Measurements from ENCODE around the gene EPPIN. TPM values are rescaled to one million over a fixed set of nuclear protein-coding genes. Genes with fewer than 3 reads are reported as not detected.
"Not testable (repeated sequence)": the region's sequence is repeated elsewhere in the genome, so short reads cannot be mapped to it uniquely, and the experiment has no call there.

EPPIN gene
- total RNA-seq, 2 experiments from 2014 or later: not detected

GRCh38 chr20:45578231-45578630 is 31.0 kb upstream of the EPPIN start:
- H3K36me3 Mint-ChIP-seq (ENCODE audit: low read depth): no peaks in the 10 kb centered on the region

GRCh38 chr20:45576995-45577394 is 29.8 kb upstream of the EPPIN start:
- ATAC-seq (ENCODE audit: poor library complexity) (no peak), DNase-seq (no peak)
- Mint-ChIP-seq H3K27me3 (peaks cover 28% of the 10 kb centered on the region), H3K27ac (no peak overlapping the region), H3K36me3 (ENCODE audit: low read depth) (no peaks in the 10 kb centered on the region), H3K4me1 (ENCODE audit: low read depth) (no peaks in the 10 kb centered on the region), H3K4me3 (no peak overlapping the region), H3K9me3 (no peaks in the 10 kb centered on the region)
- Histone ChIP-seq H3K36me3 (ENCODE audit: insufficient read depth, low read length) (no peaks in the 10 kb centered on the region), H3K9me3 (ENCODE audit: control insufficient read depth in 1 of 2, insufficient read depth in 1 of 2, low read length in 2 of 2) (no peaks in the 10 kb centered on the region), H3K27ac (ENCODE audit: low read depth in 1 of 2, low read length in 2 of 2) (no peak overlapping the region), H3K4me1 (ENCODE audit: insufficient read depth, low read length) (no peaks in the 10 kb centered on the region), H3K4me3 (ENCODE audit: low read length) (no peak overlapping the region), H3K27me3 (ENCODE audit: control insufficient read depth in 1 of 2, insufficient read depth in 2 of 2, low read length in 2 of 2) (peaks cover 3 to 5% of the 10 kb centered on the region in 2 experiments)
- TF ChIP-seq CTCF (IDR thresholded peaks at IDR 0.05): no peak
- intact Hi-C loops (cut with DNase I, micrococcal nuclease): no loop called here
- CTCF ChIA-PET: no interaction called here
- POLR2A ChIA-PET: no interaction called here

More at GRCh38 chr20:45578231-45578630, 31.0 kb upstream of the EPPIN start:
- Mint-ChIP-seq H3K27me3 (peaks cover 25% of the 10 kb centered on the region), H3K4me3 (no peak overlapping the region), H3K4me1 (ENCODE audit: low read depth) (no peaks in the 10 kb centered on the region), H3K27ac (no peak overlapping the region), H3K9me3 (no peaks in the 10 kb centered on the region)
- ATAC-seq (ENCODE audit: poor library complexity) (no peak), DNase-seq (no peak)
- CTCF ChIA-PET: no interaction called here
- POLR2A ChIA-PET: no interaction called here
- H3K27me3 ChIP-seq (ENCODE audit: control insufficient read depth in 1 of 2, insufficient read depth in 2 of 2, low read length in 2 of 2): peaks cover 3 to 9% of the 10 kb centered on the region in 2 experiments
- no peaks in the 10 kb centered on the region for H3K4me1 ChIP-seq (ENCODE audit: insufficient read depth, low read length)
- no peaks in the 10 kb centered on the region for H3K9me3 ChIP-seq (ENCODE audit: control insufficient read depth in 1 of 2, insufficient read depth in 1 of 2, low read length in 2 of 2)
- no peak overlapping the region for H3K4me3 ChIP-seq (ENCODE audit: low read length)
- intact Hi-C loops (cut with DNase I, micrococcal nuclease): no loop called here
- no peaks in the 10 kb centered on the region for H3K36me3 ChIP-seq (ENCODE audit: insufficient read depth, low read length)
- no peak for TF ChIP-seq CTCF (IDR thresholded peaks at IDR 0.05)
- no peak overlapping the region for H3K27ac ChIP-seq (ENCODE audit: low read depth in 1 of 2, low read length in 2 of 2)

- no peak for DNase-seq
- no peaks in the 10 kb centered on the region for H3K4me1 ChIP-seq (ENCODE audit: insufficient read depth, low read length)
- intact Hi-C loops (cut with DNase I, micrococcal nuclease): no loop called here
- Mint-ChIP-seq H3K27ac (no peak overlapping the region), H3K27me3 (peaks cover 34% of the 10 kb centered on the region), H3K36me3 (ENCODE audit: low read depth) (no peaks in the 10 kb centered on the region), H3K9me3 (no peaks in the 10 kb centered on the region), H3K4me3 (no peak overlapping the region), H3K4me1 (ENCODE audit: low read depth) (no peaks in the 10 kb centered on the region)
- H3K27ac ChIP-seq (ENCODE audit: low read depth in 1 of 2, low read length in 2 of 2): no peak overlapping the region
- peaks cover 0 to 10% of the 10 kb centered on the region in 2 experiments for H3K27me3 ChIP-seq (ENCODE audit: control insufficient read depth in 1 of 2, insufficient read depth in 2 of 2, low read length in 2 of 2)
- no peaks in the 10 kb centered on the region for H3K36me3 ChIP-seq (ENCODE audit: insufficient read depth, low read length)
- no peaks in the 10 kb centered on the region for H3K9me3 ChIP-seq (ENCODE audit: control insufficient read depth in 1 of 2, insufficient read depth in 1 of 2, low read length in 2 of 2)
- ChIA-PET POLR2A (no interaction called here), CTCF (no interaction called here)
- TF ChIP-seq CTCF (IDR thresholded peaks at IDR 0.05): no peak
- no peak for ATAC-seq (ENCODE audit: poor library complexity)
- no peak overlapping the region for H3K4me3 ChIP-seq (ENCODE audit: low read length)
Measured at GRCh38 chr20:45575931-45576330, 28.7 kb upstream of the EPPIN start.

- H3K36me3 ChIP-seq (ENCODE audit: insufficient read depth, low read length); H3K4me3 ChIP-seq (ENCODE audit: low read length); H3K27me3 ChIP-seq (ENCODE audit: control insufficient read depth in 1 of 2, insufficient read depth in 2 of 2, low read length in 2 of 2); DNase-seq; H3K27ac Mint-ChIP-seq; POLR2A ChIA-PET; H3K9me3 ChIP-seq (ENCODE audit: control insufficient read depth in 1 of 2, insufficient read depth in 1 of 2, low read length in 2 of 2); ATAC-seq (ENCODE audit: poor library complexity); H3K4me3 Mint-ChIP-seq; H3K36me3 Mint-ChIP-seq (ENCODE audit: low read depth); CTCF ChIA-PET; H3K4me1 Mint-ChIP-seq (ENCODE audit: low read depth); H3K27ac ChIP-seq (ENCODE audit: low read depth in 1 of 2, low read length in 2 of 2); H3K4me1 ChIP-seq (ENCODE audit: insufficient read depth, low read length); H3K9me3 Mint-ChIP-seq: not testable (repeated sequence)
- intact Hi-C loops (cut with DNase I, micrococcal nuclease): loop anchor here in 1 of 2 experiments (5.0 kb wide), 1 partner anchor 847 kb away; no protein-coding TSS in a partner anchor
- H3K27me3 Mint-ChIP-seq: peaks cover 20% of the 10 kb centered on the region
Measured at GRCh38 chr20:45569650-45570049, 22.4 kb upstream of the EPPIN start.

Data from CD4-positive, alpha-beta T cell (primary cell).